PFSK-1 (cell line): ENCODE data around the gene KRT31.

Source experiments
- FOXP2 ChIP-seq: optimal IDR thresholded peaks from 2 replicates; pipeline ENCODE3; 2011; ENCODE audit warnings: borderline replicate concordance, control low read depth, inconsistent platforms; ENCODE audit not compliant: insufficient read depth; ENCODE audit errors: extremely low read length, extremely low read depth
- POLR2AphosphoS5 ChIP-seq: IDR thresholded peaks from 2 replicates; pipeline ENCODE4 v1.6.1; 2012; ENCODE audit warnings: low read depth, mild to moderate bottlenecking, control low read depth, low read length, moderate library complexity
- SIN3A ChIP-seq: IDR thresholded peaks from 2 replicates; pipeline ENCODE4 v1.6.1; 2012; ENCODE audit warnings: mild to moderate bottlenecking, low read length, moderate library complexity, borderline replicate concordance; ENCODE audit not compliant: insufficient read depth
- TAF1 ChIP-seq: IDR thresholded peaks from 2 replicates; pipeline ENCODE4 v1.6.1; 2012; ENCODE audit warnings: low read length, control low read depth, borderline replicate concordance; ENCODE audit not compliant: insufficient read depth
- TF ChIP-seq, protein P1 (sequence below), 2 experiments: IDR thresholded peaks; 2 replicates each; pipeline versions ENCODE4 v1.6.1 to v1.8.0; 2011 to 2012; ENCODE audit warnings: low read depth in 2 of 2, low read length in 2 of 2, control low read depth in 1 of 2, inconsistent platforms in 1 of 2, mild to moderate bottlenecking in 1 of 2, moderate library complexity in 1 of 2; ENCODE audit not compliant: insufficient read depth in 1 of 2

DNA sequence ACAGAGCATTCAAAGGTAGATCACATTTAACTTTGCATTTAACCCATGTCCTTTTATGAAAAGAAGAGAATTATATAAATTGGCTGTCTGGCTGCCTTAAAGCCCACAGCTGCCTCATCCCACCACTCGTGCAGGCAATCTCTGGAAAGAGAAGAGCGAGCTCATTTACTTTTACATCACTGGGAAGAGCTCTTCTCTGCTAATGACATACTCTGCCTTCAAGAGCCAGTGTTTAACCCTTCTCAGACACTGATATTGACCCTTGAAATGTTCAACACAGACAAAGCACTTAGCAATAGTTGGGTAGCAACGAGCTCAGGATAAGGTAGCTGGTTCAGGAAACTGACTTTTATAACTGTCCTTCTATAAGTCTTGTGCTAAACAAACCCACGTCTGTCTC is 36.6 kb upstream of the KRT31 start:
- no peak for TF ChIP-seq POLR2AphosphoS5
- TF ChIP-seq, protein P1, sequence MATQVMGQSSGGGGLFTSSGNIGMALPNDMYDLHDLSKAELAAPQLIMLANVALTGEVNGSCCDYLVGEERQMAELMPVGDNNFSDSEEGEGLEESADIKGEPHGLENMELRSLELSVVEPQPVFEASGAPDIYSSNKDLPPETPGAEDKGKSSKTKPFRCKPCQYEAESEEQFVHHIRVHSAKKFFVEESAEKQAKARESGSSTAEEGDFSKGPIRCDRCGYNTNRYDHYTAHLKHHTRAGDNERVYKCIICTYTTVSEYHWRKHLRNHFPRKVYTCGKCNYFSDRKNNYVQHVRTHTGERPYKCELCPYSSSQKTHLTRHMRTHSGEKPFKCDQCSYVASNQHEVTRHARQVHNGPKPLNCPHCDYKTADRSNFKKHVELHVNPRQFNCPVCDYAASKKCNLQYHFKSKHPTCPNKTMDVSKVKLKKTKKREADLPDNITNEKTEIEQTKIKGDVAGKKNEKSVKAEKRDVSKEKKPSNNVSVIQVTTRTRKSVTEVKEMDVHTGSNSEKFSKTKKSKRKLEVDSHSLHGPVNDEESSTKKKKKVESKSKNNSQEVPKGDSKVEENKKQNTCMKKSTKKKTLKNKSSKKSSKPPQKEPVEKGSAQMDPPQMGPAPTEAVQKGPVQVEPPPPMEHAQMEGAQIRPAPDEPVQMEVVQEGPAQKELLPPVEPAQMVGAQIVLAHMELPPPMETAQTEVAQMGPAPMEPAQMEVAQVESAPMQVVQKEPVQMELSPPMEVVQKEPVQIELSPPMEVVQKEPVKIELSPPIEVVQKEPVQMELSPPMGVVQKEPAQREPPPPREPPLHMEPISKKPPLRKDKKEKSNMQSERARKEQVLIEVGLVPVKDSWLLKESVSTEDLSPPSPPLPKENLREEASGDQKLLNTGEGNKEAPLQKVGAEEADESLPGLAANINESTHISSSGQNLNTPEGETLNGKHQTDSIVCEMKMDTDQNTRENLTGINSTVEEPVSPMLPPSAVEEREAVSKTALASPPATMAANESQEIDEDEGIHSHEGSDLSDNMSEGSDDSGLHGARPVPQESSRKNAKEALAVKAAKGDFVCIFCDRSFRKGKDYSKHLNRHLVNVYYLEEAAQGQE (IDR thresholded peaks at IDR 0.05; ENCODE audit: insufficient read depth in 1 of 2, low read depth in 2 of 2, low read length in 2 of 2) = no peak
- no peak for TF ChIP-seq TAF1
- TF ChIP-seq SIN3A = no peak
- TF ChIP-seq FOXP2 = no peak
